LNCaP clone FGC (cell line): ENCODE measurements around the gene PTPN14.

Source experiments
- DNase-seq: peaks from one replicate; pipeline ENCODE4 v3.0.0-alpha.2; 2011; ENCODE audit warnings: low read depth
- H3K4me3 ChIP-seq: 2 replicates; pipeline ENCODE4 v1.5.1; 2011; ENCODE audit warnings: mild to moderate bottlenecking, low read depth, low read length, control low read depth
- CTCF ChIP-seq: IDR thresholded peaks from 2 replicates; pipeline ENCODE4 v1.5.1; 2012; ENCODE audit warnings: mild to moderate bottlenecking; ENCODE audit not compliant: control insufficient read depth, insufficient read depth; ENCODE audit errors: extremely low read depth

Gene PTPN14

GRCh38 chr1:214318356-214318755 is 233.0 kb downstream of the PTPN14 start:
- TF ChIP-seq CTCF: no peak
- no peak for DNase-seq
- no peak overlapping the region for H3K4me3 ChIP-seq

GRCh38 chr1:214317734-214318133 is 233.7 kb downstream of the PTPN14 start:
- no peak overlapping the region for H3K4me3 ChIP-seq
- DNase-seq: no peak
- no peak for TF ChIP-seq CTCF

- no peak for DNase-seq
- no peak overlapping the region for H3K4me3 ChIP-seq
- TF ChIP-seq CTCF: no peak
Observed at GRCh38 chr1:214317300-214317699, 234.1 kb downstream of the PTPN14 start.

GRCh38 chr1:214316593-214316992 is 234.8 kb downstream of the PTPN14 start:
- peak; percentile 28 for DNase-seq
- no peak for TF ChIP-seq CTCF
- H3K4me3 ChIP-seq: no peak overlapping the region

GRCh38 chr1:214314178-214314843 is 237.1 kb downstream of the PTPN14 start:
- DNase-seq: no peak
- H3K4me3 ChIP-seq: no peak overlapping the region
- TF ChIP-seq CTCF: no peak

GRCh38 chr1:214312530-214313051 is 238.8 kb downstream of the PTPN14 start:
- DNase-seq: no peak
- TF ChIP-seq CTCF: no peak
- H3K4me3 ChIP-seq: no peak overlapping the region

- DNase-seq: no peak
- no peak for TF ChIP-seq CTCF
Observed at GRCh38 chr1:214310777-214311690, 240.4 kb downstream of the PTPN14 start.

More at GRCh38 chr1:214310777-214311690, 240.4 kb downstream of the PTPN14 start:
- H3K4me3 ChIP-seq: no peak overlapping the region
